ENCODE results near the gene FSTL5. TPM values are rescaled to one million over a fixed set of nuclear protein-coding genes. Genes with fewer than 3 reads are reported as not detected.

Gene FSTL5
- total RNA-seq, 1 experiment from 2014 or later, result not detected

GRCh38 chr4:161813389-161813788 lies 350.4 kb downstream of the FSTL5 start:
- no peaks in the 10 kb centered on the region for H4K20me1 ChIP-seq (ENCODE audit: insufficient read depth)
- H3K27me3 ChIP-seq (ENCODE audit: insufficient read depth, low read length), result no peaks in the 10 kb centered on the region
- H3K4me2 ChIP-seq (ENCODE audit: low read length), result no peak overlapping the region
- POLR2A ChIA-PET, result no interaction called here
- no peaks in the 10 kb centered on the region for H3K9me3 ChIP-seq (ENCODE audit: control insufficient read depth in 1 of 2, insufficient read depth in 1 of 2, low read depth in 1 of 2, low read length in 2 of 2)
- H3K79me2 ChIP-seq (ENCODE audit: insufficient read depth, low read length), result no peaks in the 10 kb centered on the region
- H3K4me1 ChIP-seq (ENCODE audit: control insufficient read depth in 1 of 2, insufficient read depth in 2 of 2, low read length in 2 of 2), result no peaks in the 10 kb centered on the region
- DNase-seq (ENCODE audit: low read depth, low spot score), result no peak
- no peaks in the 10 kb centered on the region for H3K36me3 ChIP-seq (ENCODE audit: control insufficient read depth in 1 of 2, insufficient read depth in 2 of 2, low read length in 2 of 2)
- H3K27ac ChIP-seq (ENCODE audit: low read depth, low read length), result no peak overlapping the region
- H3K4me3 ChIP-seq (replicated peaks in 1 of 2; ENCODE audit: low read depth in 1 of 2, low read length in 2 of 2), result no peak overlapping the region
- peak overlapping the region; percentile 49 for H2AFZ ChIP-seq (ENCODE audit: low read depth, low read length, poor library complexity, severe bottlenecking)
- BruUV-seq (replicated peaks), result no TSS peak
- no peaks in the 10 kb centered on the region for H3K9me2 ChIP-seq (ENCODE audit: insufficient read depth)
- CTCF ChIA-PET, result no interaction called here
- intact Hi-C loops (cut with micrococcal nuclease), result no loop called here
- H3K9ac ChIP-seq (ENCODE audit: low read length), result no peak overlapping the region
- TF ChIP-seq ATF3 (IDR thresholded peaks at IDR 0.05), result no peak
- TF ChIP-seq CBX3 (IDR thresholded peaks at IDR 0.05; ENCODE audit: low read depth), result no peak
- no peak for TF ChIP-seq ZFX (IDR thresholded peaks at IDR 0.05)
- TF ChIP-seq JUND (IDR thresholded peaks at IDR 0.05), result no peak
- no peak for TF ChIP-seq ELF1 (IDR thresholded peaks at IDR 0.05; ENCODE audit: borderline replicate concordance, low read depth)
- no peak for TF ChIP-seq ZNF274 (IDR thresholded peaks at IDR 0.05; ENCODE audit: low read depth, low read length)
- TF ChIP-seq EZH2 (IDR thresholded peaks at IDR 0.05), result no peak
- no peak for TF ChIP-seq SRF (IDR thresholded peaks at IDR 0.05; ENCODE audit: low read depth)
- no peak for TF ChIP-seq CEBPB (IDR thresholded peaks at IDR 0.05; ENCODE audit: low read depth)
- TF ChIP-seq EZH2phosphoT487 (IDR thresholded peaks at IDR 0.05; ENCODE audit: borderline replicate concordance), result no peak
- TF ChIP-seq, protein P1, sequence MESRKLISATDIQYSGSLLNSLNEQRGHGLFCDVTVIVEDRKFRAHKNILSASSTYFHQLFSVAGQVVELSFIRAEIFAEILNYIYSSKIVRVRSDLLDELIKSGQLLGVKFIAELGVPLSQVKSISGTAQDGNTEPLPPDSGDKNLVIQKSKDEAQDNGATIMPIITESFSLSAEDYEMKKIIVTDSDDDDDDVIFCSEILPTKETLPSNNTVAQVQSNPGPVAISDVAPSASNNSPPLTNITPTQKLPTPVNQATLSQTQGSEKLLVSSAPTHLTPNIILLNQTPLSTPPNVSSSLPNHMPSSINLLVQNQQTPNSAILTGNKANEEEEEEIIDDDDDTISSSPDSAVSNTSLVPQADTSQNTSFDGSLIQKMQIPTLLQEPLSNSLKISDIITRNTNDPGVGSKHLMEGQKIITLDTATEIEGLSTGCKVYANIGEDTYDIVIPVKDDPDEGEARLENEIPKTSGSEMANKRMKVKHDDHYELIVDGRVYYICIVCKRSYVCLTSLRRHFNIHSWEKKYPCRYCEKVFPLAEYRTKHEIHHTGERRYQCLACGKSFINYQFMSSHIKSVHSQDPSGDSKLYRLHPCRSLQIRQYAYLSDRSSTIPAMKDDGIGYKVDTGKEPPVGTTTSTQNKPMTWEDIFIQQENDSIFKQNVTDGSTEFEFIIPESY (IDR thresholded peaks at IDR 0.05; ENCODE audit: extremely low read depth, insufficient replicate concordance, low read length), result no peak
- no peak for ATAC-seq
- RAD21 ChIA-PET (ENCODE audit: low non-redundant PET in 1 of 2, low total read pairs in 2 of 2, uncharacterized antibody in 2 of 2, unreplicated experiment in 2 of 2), result no interaction called here
